ENCODE results near the gene FREM3.
"Not testable (repeated sequence)": the region's sequence is repeated elsewhere in the genome, so short reads cannot be mapped to it uniquely, and the experiment has no call there.

FREM3 gene

GRCh38 chr4:143555676-143556075, 144.8 kb downstream of the FREM3 start:
- Histone ChIP-seq H3K36me3 (ENCODE audit: control insufficient read depth in 2 of 2, insufficient read depth in 2 of 2, low read length in 2 of 2) (peaks cover 6 to 10% of the 10 kb centered on the region in 2 donors), H3K9ac (ENCODE audit: low read depth in 1 of 2, low read length in 2 of 2) (no peak overlapping the region), H3K4me1 (ENCODE audit: control insufficient read depth in 2 of 2, insufficient read depth in 2 of 2, low read length in 2 of 2) (peaks cover 8 to 9% of the 10 kb centered on the region in 2 donors), H3K27me3 (ENCODE audit: control insufficient read depth in 2 of 2, insufficient read depth in 2 of 2, low read length in 2 of 2) (no peaks in the 10 kb centered on the region), H3K4me3 (ENCODE audit: low read length in 2 of 2) (no peak overlapping the region), H3K9me3 (ENCODE audit: control insufficient read depth in 2 of 2, low read length in 2 of 2) (no peaks in the 10 kb centered on the region), H3K27ac (ENCODE audit: low read depth in 2 of 2, low read length in 2 of 2) (no peak overlapping the region)

DNA sequence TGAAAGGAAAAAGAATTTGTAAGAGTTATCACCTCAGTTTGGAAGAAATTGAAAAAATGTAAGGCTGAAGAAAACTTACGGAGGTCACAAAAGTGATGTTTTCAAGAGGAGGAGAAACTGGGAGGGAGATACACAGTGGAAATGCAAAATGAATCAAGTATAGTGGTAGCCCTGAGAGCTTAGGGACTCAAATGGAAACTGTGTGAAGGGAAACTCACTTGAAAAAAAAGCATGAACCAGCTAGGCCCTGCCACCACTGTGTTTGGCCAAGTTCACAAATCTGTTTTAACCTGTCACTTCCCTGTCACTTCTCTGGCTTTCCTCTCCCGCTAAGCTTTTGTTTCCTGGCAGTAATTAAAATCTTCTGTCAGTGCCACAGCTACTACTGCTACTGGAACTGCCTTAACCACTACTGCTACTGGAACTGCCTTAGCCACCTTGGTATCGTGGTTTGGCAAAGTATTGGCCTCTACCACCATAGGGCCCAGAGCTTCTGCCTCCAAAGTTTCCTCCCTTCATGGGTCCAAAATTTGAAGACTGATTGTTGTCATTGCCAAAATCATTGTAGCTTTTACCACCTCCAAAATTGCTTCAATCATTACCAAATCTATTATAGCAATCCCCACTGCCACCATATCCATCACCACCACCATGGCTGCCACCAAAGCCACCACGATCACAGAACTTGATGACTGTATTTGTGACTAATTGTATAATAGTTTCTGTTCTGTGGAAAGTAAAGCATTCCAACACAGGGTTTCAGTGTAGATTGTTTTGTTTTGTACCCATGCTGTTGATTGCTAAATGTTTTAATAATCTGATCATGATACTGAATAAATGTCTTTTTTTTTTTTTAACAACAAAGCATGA, 145.5 kb downstream of the FREM3 start:
- Histone ChIP-seq H3K4me1 (ENCODE audit: control insufficient read depth in 2 of 2, insufficient read depth in 2 of 2, low read length in 2 of 2) (peaks cover 8 to 9% of the 10 kb centered on the region in 2 donors), H3K27me3 (ENCODE audit: control insufficient read depth in 2 of 2, insufficient read depth in 2 of 2, low read length in 2 of 2) (no peaks in the 10 kb centered on the region), H3K9me3 (ENCODE audit: control insufficient read depth in 2 of 2, low read length in 2 of 2) (no peaks in the 10 kb centered on the region), H3K4me3 (ENCODE audit: low read length in 2 of 2) (no peak overlapping the region), H3K36me3 (ENCODE audit: control insufficient read depth in 2 of 2, insufficient read depth in 2 of 2, low read length in 2 of 2) (peaks cover 13 to 15% of the 10 kb centered on the region in 2 donors), H3K9ac (ENCODE audit: low read depth in 1 of 2, low read length in 2 of 2) (no peak overlapping the region), H3K27ac (ENCODE audit: low read depth in 2 of 2, low read length in 2 of 2) (no peak overlapping the region)

DNA sequence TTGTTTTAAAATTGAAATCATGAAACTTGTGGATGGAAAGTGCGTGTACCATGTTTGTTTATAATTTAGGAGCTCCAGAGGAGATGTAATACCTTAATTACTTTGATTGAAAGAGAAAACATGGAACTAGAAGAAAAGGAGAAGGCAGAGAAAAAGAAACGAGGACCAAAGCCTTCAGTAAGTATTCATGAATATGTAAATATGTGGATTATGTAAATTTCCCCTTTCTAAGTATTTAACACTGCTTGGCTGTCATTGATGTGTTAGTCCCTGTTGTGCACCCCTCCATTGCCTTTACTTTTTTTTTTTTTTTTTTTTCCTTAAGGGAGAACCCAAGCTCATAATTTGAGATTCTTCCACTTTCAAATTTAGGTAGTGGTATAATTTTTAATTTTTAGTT, 150.5 kb downstream of the FREM3 start:
- H3K27me3 ChIP-seq (ENCODE audit: control insufficient read depth in 2 of 2, insufficient read depth in 2 of 2, low read length in 2 of 2): no peaks in the 10 kb centered on the region
- H3K36me3 ChIP-seq (ENCODE audit: control insufficient read depth in 2 of 2, insufficient read depth in 2 of 2, low read length in 2 of 2): peaks cover 52 to 53% of the 10 kb centered on the region in 2 donors
- H3K4me3 ChIP-seq (ENCODE audit: low read length in 2 of 2): no peak overlapping the region
- H3K9me3 ChIP-seq (ENCODE audit: control insufficient read depth in 2 of 2, low read length in 2 of 2): no peaks in the 10 kb centered on the region
- H3K9ac ChIP-seq (ENCODE audit: low read depth in 1 of 2, low read length in 2 of 2): no peak overlapping the region
- no peak overlapping the region for H3K27ac ChIP-seq (ENCODE audit: low read depth in 2 of 2, low read length in 2 of 2)
- no peaks in the 10 kb centered on the region for H3K4me1 ChIP-seq (ENCODE audit: control insufficient read depth in 2 of 2, insufficient read depth in 2 of 2, low read length in 2 of 2)

GRCh38 chr4:143539670-143540023, 160.8 kb downstream of the FREM3 start:
- Histone ChIP-seq H3K27me3 (ENCODE audit: control insufficient read depth in 2 of 2, insufficient read depth in 2 of 2, low read length in 2 of 2) (no peaks in the 10 kb centered on the region), H3K9me3 (ENCODE audit: control insufficient read depth in 2 of 2, low read length in 2 of 2) (no peaks in the 10 kb centered on the region), H3K36me3 (ENCODE audit: control insufficient read depth in 2 of 2, insufficient read depth in 2 of 2, low read length in 2 of 2) (peaks cover 75 to 86% of the 10 kb centered on the region in 2 donors), H3K27ac (ENCODE audit: low read depth in 2 of 2, low read length in 2 of 2) (no peak overlapping the region), H3K4me3 (ENCODE audit: low read length in 2 of 2) (no peak overlapping the region), H3K9ac (ENCODE audit: low read depth in 1 of 2, low read length in 2 of 2) (no peak overlapping the region), H3K4me1 (ENCODE audit: control insufficient read depth in 2 of 2, insufficient read depth in 2 of 2, low read length in 2 of 2) (no peaks in the 10 kb centered on the region)

DNA sequence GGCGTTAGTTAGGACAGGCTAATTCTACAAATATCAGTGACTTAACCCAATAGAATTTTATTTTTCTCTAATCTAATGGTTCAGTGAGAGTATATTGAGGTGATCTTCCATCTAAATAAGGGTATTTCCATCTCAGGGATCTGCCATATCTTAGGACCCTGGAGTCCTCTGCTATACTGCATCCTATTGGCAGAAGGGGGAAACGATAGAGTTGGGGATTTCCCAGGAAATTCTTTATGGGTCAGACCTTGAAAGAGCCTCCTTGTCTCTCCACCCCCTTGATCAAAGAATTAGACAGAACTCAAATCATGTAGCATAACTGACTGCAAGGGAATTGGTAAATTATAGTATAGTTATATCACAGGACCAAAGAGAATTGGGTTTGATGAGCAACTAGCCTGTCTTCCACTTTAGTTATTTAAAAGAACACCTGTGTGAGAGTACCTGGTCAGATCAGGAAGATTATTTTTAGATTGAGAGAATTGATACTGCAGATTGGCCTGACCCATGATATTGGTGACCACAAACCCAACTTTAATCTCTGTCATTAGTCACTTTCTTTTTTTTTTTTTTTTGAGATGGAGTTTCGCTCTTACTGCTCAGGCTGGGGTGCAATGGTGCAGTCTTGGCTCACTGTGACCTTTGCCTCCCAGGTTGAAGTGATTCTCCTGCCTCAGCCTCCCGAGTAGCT, 161.4 kb downstream of the FREM3 start:
- Histone ChIP-seq H3K4me1 (ENCODE audit: control insufficient read depth in 2 of 2, insufficient read depth in 2 of 2, low read length in 2 of 2) (no peaks in the 10 kb centered on the region), H3K9ac (ENCODE audit: low read depth in 1 of 2, low read length in 2 of 2) (no peak overlapping the region), H3K27me3 (ENCODE audit: control insufficient read depth in 2 of 2, insufficient read depth in 2 of 2, low read length in 2 of 2) (no peaks in the 10 kb centered on the region), H3K36me3 (ENCODE audit: control insufficient read depth in 2 of 2, insufficient read depth in 2 of 2, low read length in 2 of 2) (peaks cover 76 to 85% of the 10 kb centered on the region in 2 donors), H3K4me3 (ENCODE audit: low read length in 2 of 2) (no peak overlapping the region), H3K9me3 (ENCODE audit: control insufficient read depth in 2 of 2, low read length in 2 of 2) (no peaks in the 10 kb centered on the region), H3K27ac (ENCODE audit: low read depth in 2 of 2, low read length in 2 of 2) (no peak overlapping the region)

GRCh38 chr4:143531788-143532491, 168.5 kb downstream of the FREM3 start:
- Histone ChIP-seq H3K4me3 (ENCODE audit: low read length in 2 of 2) (no peak overlapping the region), H3K4me1 (ENCODE audit: control insufficient read depth in 2 of 2, insufficient read depth in 2 of 2, low read length in 2 of 2) (no peaks in the 10 kb centered on the region), H3K36me3 (ENCODE audit: control insufficient read depth in 2 of 2, insufficient read depth in 2 of 2, low read length in 2 of 2) (peaks cover 63 to 73% of the 10 kb centered on the region in 2 donors), H3K27me3 (ENCODE audit: control insufficient read depth in 2 of 2, insufficient read depth in 2 of 2, low read length in 2 of 2) (no peaks in the 10 kb centered on the region), H3K27ac (ENCODE audit: low read depth in 2 of 2, low read length in 2 of 2) (no peak overlapping the region), H3K9me3 (ENCODE audit: control insufficient read depth in 2 of 2, low read length in 2 of 2) (no peaks in the 10 kb centered on the region), H3K9ac (ENCODE audit: low read depth in 1 of 2, low read length in 2 of 2) (no peak overlapping the region)

- Histone ChIP-seq H3K27ac (ENCODE audit: low read depth in 2 of 2, low read length in 2 of 2) (no peak overlapping the region), H3K36me3 (ENCODE audit: control insufficient read depth in 2 of 2, insufficient read depth in 2 of 2, low read length in 2 of 2) (peaks cover 59 to 71% of the 10 kb centered on the region in 2 donors), H3K4me3 (ENCODE audit: low read length in 2 of 2) (no peak overlapping the region), H3K9ac (ENCODE audit: low read depth in 1 of 2, low read length in 2 of 2) (no peak overlapping the region), H3K4me1 (ENCODE audit: control insufficient read depth in 2 of 2, insufficient read depth in 2 of 2, low read length in 2 of 2) (no peaks in the 10 kb centered on the region), H3K9me3 (ENCODE audit: control insufficient read depth in 2 of 2, low read length in 2 of 2) (no peaks in the 10 kb centered on the region), H3K27me3 (ENCODE audit: control insufficient read depth in 2 of 2, insufficient read depth in 2 of 2, low read length in 2 of 2) (no peaks in the 10 kb centered on the region)
Observed at GRCh38 chr4:143531380-143531779, 169.1 kb downstream of the FREM3 start.

DNA sequence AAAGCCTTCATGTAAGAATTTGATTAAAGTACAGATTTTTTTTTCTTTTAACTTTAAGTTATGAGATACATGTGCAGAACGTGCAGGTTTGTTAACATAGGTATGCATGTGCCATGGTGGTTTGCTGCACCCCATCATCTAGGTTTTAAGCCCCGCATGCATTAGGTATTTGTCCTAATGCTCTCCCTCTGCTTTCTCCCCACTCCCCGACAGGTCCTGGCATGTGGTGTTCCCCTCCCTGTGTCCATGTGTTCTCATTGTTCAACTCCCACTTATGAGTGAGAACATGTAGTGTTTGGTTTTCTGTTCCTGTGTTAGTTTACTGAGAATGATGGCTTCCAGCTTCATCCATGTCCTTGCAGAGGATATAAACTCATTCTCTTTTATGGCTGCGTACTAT, 172.4 kb downstream of the FREM3 start:
- H3K27ac ChIP-seq (ENCODE audit: low read depth in 2 of 2, low read length in 2 of 2); H3K9me3 ChIP-seq (ENCODE audit: control insufficient read depth in 2 of 2, low read length in 2 of 2); H3K27me3 ChIP-seq (ENCODE audit: control insufficient read depth in 2 of 2, insufficient read depth in 2 of 2, low read length in 2 of 2); H3K9ac ChIP-seq (ENCODE audit: low read depth in 1 of 2, low read length in 2 of 2); H3K4me3 ChIP-seq (ENCODE audit: low read length in 2 of 2); H3K4me1 ChIP-seq (ENCODE audit: control insufficient read depth in 2 of 2, insufficient read depth in 2 of 2, low read length in 2 of 2): not testable (repeated sequence)
- H3K36me3 ChIP-seq (ENCODE audit: control insufficient read depth in 2 of 2, insufficient read depth in 2 of 2, low read length in 2 of 2): peaks cover 49 to 69% of the 10 kb centered on the region in 2 donors
